ENCODE results near the gene SLC10A3.
A peak's percentile ranks its signal among the peaks of the same experiment; 100 is the strongest.

The SLC10A3 gene

GRCh38 chrX:154481911-154482601 lies 8.4 kb downstream of the SLC10A3 start:
- no peak for DNase-seq

DNA sequence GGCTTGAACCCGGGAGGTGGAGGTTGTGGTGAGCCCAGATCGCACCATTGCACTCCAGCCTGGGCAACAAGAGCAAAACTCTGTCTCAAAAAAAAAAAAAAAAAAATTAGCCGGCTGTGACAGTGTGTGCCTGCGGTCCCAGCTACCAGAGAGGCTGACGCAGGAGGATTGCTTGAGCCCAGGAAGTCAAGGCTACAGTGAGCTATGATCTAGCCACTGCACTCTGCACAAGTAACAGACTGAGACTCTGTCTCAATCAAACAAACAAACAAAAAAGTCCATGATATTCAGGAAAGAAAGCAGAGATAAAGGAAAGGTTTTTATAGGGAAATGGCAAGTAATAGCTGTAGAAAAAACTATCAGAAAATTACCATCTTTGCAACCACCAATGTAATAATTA lies 9.2 kb downstream of the SLC10A3 start:
- DNase-seq, result no peak

DNA sequence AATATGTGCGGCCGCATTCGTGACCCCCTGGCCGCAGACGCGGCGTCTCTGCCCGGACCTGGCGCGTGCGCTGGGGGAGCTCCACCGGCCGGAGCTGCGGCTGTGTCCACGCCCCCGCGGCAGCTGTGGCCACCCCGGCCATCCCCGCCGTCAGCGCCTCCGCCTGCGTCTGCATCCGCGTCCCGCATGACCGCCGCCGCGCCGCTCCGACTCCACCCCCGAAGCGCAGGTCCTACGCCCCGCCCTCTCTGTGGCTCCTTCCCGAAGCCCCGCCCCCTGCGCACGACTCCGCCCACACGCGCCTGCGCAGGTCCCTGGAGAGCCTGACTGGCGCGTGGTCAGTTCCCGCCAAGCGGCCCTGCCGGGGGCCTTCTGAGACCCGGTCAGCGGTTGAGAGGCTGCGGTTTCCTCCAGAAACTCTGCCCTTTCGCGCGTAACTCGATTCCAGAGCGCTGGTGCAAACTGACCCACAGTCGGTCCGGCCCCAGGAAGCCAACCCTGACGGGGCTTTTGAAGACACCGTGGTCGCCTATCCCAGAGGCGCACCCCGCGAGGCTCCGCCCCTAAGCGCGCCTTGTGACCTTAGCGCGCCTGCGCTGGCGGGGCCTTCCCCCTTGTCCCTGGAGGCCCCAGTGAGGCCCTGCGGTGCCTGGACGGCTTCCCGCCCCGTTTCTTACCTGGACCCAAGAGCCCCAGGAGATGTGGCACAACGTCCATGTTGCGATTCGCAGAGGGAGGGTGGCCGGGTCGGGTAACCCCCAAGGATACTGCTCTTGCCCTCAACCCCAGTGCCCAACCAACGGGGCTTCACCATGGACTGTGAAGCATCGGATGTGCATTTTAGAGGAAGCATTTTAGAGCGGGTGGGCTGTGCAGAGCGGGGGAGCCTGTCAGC lies 11.5 kb downstream of the SLC10A3 start, which contains the start of gene LAGE3:
LAGE3 (minus strand) TSS at position 554 of the 895 bp plus-strand sequence; CDS start at position 188, 366 bp downstream.
- DNase-seq, result peak; percentile 97

DNA sequence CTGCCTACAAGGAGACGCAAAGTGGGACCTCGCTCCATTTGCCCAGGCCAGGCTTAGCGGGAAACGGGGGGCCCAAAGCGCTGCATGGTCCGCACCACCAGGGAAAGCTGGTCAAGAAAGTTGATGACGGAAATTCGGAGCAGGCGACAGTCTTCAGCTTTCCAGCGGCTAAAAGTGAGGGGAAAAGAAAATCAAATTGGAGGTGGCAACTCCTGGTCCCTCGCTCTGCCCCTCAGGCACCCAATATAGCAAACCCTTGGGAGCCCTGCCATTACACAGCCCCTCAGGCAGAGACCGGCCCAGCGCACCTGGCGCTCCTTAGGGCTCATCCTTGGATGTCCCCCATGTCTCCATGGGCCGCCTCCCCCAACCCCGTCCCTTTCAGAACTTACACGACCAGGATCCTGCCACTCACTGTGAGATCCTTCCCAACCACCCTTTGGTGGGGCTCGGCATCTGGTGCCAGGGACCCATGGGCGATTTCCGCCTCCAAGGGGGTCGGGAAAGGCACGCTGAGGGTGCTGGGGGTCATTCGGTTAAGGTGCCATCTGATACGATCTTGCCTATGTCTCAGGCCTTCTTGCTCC lies 12.4 kb downstream of the SLC10A3 start:
- no peak for DNase-seq

DNA sequence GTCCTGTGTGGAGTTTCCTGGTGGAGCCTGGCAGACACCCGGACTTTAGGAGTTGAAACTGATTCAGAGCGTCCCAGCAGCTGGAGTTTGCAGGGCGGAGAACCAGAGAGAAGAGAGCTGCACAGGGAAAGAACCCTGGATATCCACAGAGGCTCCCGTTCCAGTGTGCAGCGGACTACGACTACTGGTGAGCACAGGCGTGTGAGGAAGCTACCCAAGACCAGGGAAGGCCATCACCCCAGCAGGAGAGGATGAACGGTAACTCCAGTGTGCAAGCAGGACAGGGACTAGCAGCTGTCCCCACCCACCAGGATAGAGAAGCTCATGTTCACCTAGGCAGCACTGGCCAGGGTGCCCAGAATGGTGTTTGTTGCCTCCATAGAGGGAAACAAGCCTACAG lies 13.6 kb downstream of the SLC10A3 start:
- no peak for DNase-seq

DNA sequence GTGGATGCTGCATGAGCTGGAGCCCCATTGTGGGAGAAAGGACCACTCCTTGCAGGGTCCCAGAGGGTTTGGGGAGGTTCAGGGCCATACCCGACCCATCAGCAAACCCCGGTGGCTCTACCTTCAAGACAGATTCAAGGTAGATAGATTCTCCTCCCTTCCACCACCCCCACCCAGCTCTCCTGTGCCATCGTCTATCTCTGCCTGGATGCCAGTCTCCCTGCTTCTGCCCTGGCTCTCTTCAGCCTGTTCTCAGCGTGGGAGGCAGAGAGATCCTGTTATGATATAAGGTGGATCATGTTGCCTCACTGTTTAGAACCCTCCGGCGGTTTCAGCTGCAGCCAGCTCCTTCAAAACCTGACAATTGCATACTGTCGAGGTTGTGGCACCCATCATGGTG lies 16.7 kb downstream of the SLC10A3 start:
- DNase-seq, result no peak

DNA sequence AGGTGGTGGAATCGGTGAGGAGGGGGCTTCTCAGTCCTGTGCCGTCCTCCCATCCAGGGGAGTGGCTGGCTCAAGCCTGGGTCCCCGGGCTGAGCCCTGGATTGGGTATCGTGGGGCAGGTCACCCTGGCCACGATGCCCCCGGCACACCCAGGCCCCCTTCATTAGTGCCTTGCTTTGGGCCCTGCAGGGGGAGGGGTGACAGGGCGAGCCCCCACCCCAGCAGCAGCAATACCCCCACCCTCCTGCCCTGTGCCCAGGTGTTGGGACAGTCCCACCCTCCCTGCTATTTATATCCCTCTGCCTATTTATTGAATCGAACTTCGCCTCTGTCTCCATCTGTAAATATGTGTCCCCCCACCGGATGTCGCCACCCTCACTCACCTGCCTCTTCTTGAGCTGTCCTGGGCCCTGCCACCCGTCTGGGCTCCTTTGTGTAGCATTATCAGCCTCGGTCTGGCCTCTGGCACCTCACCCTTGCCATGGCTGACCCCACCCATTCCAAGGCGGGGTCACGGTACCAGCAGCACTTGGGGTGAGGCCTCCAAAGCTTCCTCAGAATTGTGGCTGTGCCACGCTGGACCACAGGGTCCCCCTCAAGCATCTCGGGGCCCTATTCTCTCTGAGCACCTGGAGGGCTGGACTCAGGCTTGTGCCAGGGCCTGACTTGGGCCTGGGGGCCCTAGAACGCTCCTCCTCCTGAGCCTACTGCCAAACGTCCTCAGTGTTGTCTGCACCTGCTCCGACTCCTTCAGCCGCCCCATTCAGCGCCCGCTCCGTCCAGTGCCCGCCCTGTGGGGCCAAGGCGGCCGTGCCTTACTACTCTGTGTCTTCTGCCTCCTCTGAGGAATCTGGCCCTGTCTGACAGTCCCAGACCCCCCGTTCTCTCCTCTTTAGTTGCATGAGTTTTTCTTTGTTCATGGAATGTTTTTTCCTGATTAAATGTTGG lies 17.5 kb downstream of the SLC10A3 start:
- no peak for DNase-seq

DNA sequence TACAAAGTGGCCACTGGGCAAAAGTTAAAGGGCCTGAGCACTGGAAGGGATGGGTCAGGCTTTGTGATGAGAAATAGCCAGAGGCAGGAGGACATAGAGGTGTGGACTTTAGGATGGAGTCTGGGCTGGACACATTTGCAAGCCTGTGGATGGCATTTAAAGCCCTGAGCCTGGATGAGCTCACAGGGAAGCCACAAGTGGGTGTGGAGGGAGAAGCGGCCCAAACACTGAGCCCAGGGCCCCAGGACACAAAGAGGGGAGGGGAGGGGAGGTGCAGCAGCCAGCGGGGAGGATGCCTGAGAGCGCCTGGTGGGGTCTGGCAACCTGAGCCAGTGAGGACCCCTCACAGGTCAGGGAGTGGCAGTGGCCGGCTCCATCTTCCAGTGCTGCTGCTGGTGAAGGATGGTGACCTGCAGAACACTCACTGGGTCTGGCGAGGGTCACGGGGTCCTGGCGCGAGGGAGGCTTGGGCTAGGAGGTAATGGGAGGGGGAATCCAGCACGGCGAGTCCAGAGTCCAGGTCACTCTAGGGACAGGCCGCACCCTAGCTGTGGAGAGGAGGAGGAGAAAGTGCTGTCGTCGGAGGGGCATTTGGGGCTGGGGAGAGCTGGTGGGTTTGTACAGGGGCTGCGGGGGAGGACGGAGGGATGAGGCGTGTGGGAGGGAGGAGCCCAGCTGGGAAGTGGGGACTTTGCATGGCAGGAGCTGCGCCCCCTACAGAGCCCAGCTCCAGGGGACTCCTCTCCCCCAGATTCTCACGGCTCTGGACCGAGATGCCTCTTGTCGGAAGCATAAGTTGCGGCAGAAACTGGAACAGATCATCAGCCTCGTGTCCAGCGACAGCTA lies 18.4 kb downstream of the SLC10A3 start:
- no peak for DNase-seq

DNA sequence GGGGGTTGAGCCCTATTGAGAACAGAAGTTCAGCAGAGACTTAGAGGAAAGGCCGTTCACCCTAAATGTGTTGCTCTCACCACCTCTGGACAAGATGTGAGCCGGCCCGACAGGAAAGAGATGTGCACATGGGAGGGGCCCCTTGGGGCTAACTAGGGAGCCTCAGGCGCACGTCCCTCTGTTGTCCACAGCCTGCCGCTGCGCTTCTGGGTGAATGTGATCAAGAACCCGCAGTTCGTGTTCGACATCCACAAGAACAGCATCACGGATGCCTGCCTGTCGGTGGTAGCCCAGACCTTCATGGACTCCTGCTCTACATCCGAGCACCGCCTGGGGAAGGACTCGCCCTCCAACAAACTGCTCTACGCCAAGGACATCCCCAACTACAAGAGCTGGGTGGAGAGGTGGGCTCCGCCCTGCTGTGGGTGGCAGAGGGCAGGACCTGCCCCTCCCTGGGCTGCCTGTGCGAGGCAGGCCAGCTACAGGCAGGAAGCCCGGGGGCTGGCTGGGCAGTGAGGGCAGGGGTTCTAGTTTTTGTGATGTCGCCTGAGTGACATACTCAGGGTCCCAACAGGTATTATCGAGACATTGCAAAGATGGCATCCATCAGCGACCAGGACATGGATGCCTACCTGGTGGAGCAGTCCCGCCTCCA lies 19.4 kb downstream of the SLC10A3 start:
- no peak for DNase-seq

DNA sequence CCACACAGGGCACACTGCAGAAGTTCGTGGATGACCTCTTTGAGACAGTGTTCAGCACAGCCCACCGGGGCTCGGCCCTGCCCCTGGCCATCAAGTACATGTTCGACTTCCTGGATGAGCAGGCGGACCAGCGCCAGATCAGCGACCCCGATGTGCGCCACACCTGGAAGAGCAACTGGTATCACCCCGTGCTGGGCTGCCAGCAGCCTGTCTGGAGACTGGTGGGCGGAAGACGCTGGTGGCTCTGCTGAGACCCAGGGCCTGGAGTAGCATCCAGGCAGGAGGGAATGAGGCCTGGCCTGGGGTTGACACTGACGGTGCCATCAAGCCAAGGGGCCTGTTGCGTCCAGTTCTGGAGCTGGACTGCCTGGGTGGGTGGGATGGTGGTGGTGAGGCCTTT lies 20.0 kb downstream of the SLC10A3 start:
- DNase-seq, result no peak

DNA sequence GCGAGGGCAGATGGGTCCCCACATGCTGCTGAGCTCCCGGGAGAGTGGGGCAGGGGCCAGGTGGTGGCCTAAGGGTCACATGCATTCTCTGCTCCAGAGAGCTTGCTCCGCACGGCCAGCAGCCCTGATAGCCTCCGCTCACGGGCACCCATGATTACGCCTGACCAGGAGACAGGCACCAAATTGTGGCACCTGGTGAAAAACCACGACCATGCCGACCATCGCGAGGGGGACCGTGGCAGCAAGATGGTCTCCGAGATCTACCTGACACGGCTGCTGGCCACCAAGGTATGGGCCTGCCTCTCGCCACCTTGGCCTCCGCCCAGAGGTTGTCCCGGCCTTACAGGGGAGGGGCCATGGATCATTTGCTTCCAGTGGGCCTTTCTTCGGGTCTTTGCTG lies 20.5 kb downstream of the SLC10A3 start:
- no peak for DNase-seq

DNA sequence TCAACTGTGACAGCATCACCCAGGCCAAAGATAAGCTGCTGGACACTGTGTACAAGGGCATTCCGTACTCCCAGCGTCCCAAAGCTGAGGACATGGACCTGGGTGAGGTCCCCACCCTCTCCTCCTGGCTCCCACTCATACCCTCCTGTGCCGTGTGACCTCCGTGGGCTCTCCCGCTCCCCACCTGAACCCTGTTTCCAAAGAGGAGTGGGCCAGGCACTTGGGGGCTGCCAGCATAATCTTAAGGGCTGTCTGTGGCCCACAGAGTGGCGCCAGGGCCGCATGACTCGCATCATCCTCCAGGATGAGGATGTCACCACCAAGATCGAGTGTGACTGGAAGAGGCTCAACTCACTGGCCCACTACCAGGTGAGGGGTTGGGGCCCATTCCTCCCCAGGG lies 21.3 kb downstream of the SLC10A3 start:
- DNase-seq, result no peak

DNA sequence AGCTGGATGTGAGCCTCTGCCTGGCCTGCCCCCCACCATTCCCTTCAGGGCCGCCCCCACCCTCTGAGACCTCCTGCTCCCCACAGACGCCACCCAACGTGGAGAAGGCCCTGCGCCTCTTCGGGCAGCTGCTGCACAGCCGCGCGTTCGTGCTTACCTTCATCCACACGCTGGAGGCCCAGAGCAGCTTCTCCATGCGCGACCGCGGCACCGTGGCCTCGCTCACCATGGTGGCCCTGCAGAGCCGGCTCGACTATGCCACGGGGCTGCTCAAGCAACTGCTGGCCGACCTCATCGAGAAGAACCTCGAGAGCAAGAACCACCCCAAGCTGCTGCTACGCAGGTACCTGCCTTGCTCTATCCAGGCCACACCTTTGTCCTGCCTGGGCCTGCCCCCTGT lies 22.2 kb downstream of the SLC10A3 start:
- DNase-seq, result no peak

GRCh38 chrX:154467556-154467955 lies 22.9 kb downstream of the SLC10A3 start:
- DNase-seq, result no peak

GRCh38 chrX:154466907-154467306 lies 23.5 kb downstream of the SLC10A3 start:
- no peak for DNase-seq

GRCh38 chrX:154466036-154466435 lies 24.4 kb downstream of the SLC10A3 start:
- DNase-seq, result no peak

- no peak for DNase-seq
These were observed 24.8 kb downstream of the SLC10A3 start for GRCh38 chrX:154465601-154466000.

DNA sequence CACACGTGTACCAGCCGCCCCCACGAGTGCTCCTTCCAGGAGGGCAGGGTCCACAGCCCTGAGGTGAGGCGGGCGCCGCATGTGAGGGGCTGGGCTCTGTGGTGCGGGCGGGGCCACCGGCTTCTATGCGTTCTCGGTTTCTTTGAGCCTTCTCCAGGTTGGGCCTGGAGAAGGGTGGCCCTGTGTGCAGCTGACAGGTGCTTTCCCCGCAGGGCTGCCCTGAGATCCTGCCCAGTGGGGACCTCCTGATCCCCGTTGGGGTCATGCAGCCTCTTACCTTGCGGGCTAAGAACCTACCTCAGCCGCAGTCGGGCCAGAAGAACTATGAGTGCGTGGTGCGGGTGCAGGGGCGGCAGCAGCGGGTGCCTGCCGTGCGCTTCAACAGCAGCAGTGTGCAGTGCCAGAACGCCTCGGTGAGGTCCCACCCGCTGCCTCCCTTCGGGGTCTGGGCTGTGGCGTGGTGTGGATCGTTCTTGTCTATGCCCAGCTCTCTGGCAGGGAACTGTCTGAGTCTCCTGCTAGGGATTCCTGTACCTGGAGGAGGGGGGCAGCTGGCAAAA lies 25.5 kb downstream of the SLC10A3 start:
- no peak for DNase-seq

DNA sequence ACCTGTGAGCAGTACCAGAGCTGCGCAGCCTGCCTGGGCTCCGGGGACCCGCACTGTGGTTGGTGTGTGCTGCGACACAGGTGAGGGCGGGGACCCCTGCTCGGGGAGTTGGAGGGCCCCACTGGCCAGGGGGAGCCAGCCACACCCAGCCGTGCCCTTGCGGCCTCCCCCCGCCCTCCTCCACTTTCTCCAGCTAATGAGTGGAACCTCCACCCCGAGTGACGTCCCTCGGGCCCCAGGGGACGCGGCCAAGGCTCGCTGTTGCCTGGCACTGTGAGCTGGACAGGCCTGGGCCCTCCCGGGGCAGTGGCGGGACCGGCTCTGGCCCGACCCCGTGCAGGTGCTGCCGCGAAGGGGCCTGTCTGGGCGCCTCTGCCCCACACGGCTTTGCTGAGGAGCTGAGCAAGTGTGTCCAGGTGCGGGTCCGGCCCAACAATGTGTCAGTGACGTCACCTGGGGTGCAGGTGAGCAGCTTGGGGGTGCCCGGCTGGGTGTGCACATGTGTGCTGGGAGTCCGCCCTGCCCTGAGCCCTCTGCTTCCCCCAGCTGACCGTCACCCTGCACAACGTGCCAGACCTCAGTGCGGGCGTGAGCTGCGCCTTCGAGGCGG lies 26.7 kb downstream of the SLC10A3 start:
- DNase-seq, result no peak

DNA sequence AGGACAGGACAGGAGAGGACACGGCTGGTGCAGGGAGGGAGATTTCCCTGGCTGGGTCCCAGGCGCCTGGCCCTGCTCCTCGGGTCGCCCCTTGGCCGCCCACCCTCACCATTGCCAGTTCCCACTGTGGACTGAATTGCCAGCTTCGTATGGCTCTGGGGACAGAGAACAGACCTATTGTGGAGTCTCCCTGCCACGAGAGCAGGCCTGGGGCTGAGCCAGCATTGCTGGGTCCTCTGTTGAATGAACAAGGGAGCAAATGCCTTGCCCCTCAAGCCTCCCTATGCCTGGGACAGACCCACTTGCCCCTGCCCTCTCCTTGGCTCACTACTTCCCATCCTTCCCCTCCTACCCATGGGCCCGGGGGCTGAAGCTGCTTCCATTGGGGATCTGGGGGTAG lies 28.0 kb downstream of the SLC10A3 start:
- DNase-seq, result no peak

Measured in OCI-M1 (cell line).